Ishikawa (cell line): ENCODE results near the gene YWHAH.

Experiments
- CEBPB ChIP-seq: IDR thresholded peaks from 2 replicates; pipeline ENCODE4 v1.6.1; 2012
- CREB1 ChIP-seq: IDR thresholded peaks from 2 replicates; pipeline ENCODE4 v1.6.1; 2012; ENCODE audit warnings: low read depth
- EGR1 ChIP-seq: IDR thresholded peaks from 2 replicates; pipeline ENCODE4 v1.6.1; 2012
- EP300 ChIP-seq: IDR thresholded peaks from 2 replicates; pipeline ENCODE4 v1.6.1; 2012; ENCODE audit warnings: borderline replicate concordance
- FOXM1 ChIP-seq: IDR thresholded peaks from 2 replicates; pipeline ENCODE4 v1.6.1; 2012; ENCODE audit warnings: low read depth, borderline replicate concordance
- MAX ChIP-seq: IDR thresholded peaks from 2 replicates; pipeline ENCODE4 v1.6.1; 2012
- NFIC ChIP-seq: IDR thresholded peaks from 2 replicates; pipeline ENCODE4 v1.6.1; 2012
- RAD21 ChIP-seq: IDR thresholded peaks from 2 replicates; pipeline ENCODE4 v1.6.1; 2012; ENCODE audit warnings: low read depth
- REST ChIP-seq: IDR thresholded peaks from 2 replicates; pipeline ENCODE4 v1.6.1; 2012; ENCODE audit warnings: low read depth, mild to moderate bottlenecking
- TAF1 ChIP-seq: IDR thresholded peaks from 2 replicates; pipeline ENCODE4 v1.6.1; 2012; ENCODE audit warnings: low read depth, mild to moderate bottlenecking
- TCF12 ChIP-seq: IDR thresholded peaks from 2 replicates; pipeline ENCODE4 v1.6.1; 2012; ENCODE audit warnings: low read depth
- TEAD4 ChIP-seq: IDR thresholded peaks from 2 replicates; pipeline ENCODE4 v1.6.1; 2012
- USF1 ChIP-seq: IDR thresholded peaks from 2 replicates; pipeline ENCODE4 v1.6.1; 2012
- YY1 ChIP-seq: IDR thresholded peaks from 2 replicates; pipeline ENCODE4 v1.6.1; 2012; ENCODE audit warnings: low read depth
- ZBTB7A ChIP-seq: IDR thresholded peaks from 2 replicates; pipeline ENCODE4 v1.6.1; 2012; ENCODE audit warnings: low read depth

Gene YWHAH

GRCh38 chr22:31917227-31917921 is 27.0 kb upstream of the YWHAH start:
- TF ChIP-seq REST, result no peak
- no peak for TF ChIP-seq MAX
- TF ChIP-seq YY1, result no peak
- no peak for TF ChIP-seq EP300
- no peak for TF ChIP-seq TCF12
- no peak for TF ChIP-seq EGR1
- TF ChIP-seq USF1, result no peak
- TF ChIP-seq NFIC, result no peak
- no peak for TF ChIP-seq FOXM1
- no peak for TF ChIP-seq RAD21
- TF ChIP-seq CREB1, result no peak
- TF ChIP-seq CEBPB, result no peak
- no peak for TF ChIP-seq TEAD4
- TF ChIP-seq ZBTB7A, result no peak
- TF ChIP-seq TAF1, result no peak

- TF ChIP-seq MAX (no peak), YY1 (no peak), ZBTB7A (no peak), REST (no peak), NFIC (no peak), TAF1 (no peak), FOXM1 (no peak), TEAD4 (no peak), CREB1 (no peak), CEBPB (no peak), USF1 (no peak), EGR1 (no peak), TCF12 (no peak), EP300 (no peak), RAD21 (no peak)
Observed at GRCh38 chr22:31919730-31920129, 24.6 kb upstream of the YWHAH start.

GRCh38 chr22:31920306-31920705 is 24.0 kb upstream of the YWHAH start:
- TF ChIP-seq EGR1 (no peak), CREB1 (no peak), EP300 (no peak), TEAD4 (no peak), RAD21 (no peak), REST (no peak), TAF1 (no peak), CEBPB (no peak), MAX (no peak)

- no peak for TF ChIP-seq TCF12
- TF ChIP-seq YY1, result no peak
- no peak for TF ChIP-seq TAF1
- no peak for TF ChIP-seq FOXM1
- no peak for TF ChIP-seq CEBPB
Observed at GRCh38 chr22:31921106-31921505, 23.2 kb upstream of the YWHAH start.
